GM19455 (cell line): ENCODE data around the gene SWAP70.
"Not testable (repeated sequence)": the region's sequence is repeated elsewhere in the genome, so short reads cannot be mapped to it uniquely, and the experiment has no call there.

Source experiments
- ATAC-seq: cut with Tn5 transposase; IDR thresholded peaks from one replicate; pipeline ENCODE4 v1.9.1; 2021; ENCODE audit not compliant: unreplicated experiment

Gene SWAP70

GRCh38 chr11:9663699-9664275 is at the start of gene SWAP70:
SWAP70 (plus strand) TSS chr11:9664077; CDS start chr11:9664180, 103 bp downstream.
- peak; percentile 82 for ATAC-seq

GRCh38 chr11:9615031-9615451 is 48.8 kb upstream of the SWAP70 start:
- no peak for ATAC-seq

- no peak for ATAC-seq
These were observed 47.7 kb upstream of the SWAP70 start for GRCh38 chr11:9616042-9616675.

DNA sequence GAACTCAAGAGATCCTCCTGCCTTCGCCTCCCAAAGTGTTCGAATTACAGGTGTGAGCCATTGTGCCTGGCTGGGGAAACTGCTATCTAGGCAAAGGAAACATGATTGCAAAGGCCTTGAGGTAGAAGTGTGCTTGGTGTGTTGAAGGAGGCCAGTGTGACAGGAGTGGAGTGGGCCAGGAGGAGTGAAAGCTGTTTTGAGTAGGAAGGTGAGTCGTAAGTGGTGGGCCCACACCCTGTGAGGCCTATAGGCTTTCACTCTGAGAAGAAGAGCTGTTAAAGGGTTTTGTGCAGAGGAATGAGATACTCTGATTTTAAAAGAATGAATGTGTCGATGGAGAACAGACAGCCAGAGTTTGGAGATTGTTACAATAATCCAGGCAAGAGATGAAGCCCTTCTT is 47.0 kb upstream of the SWAP70 start:
- no peak for ATAC-seq

GRCh38 chr11:9617940-9618339 is 45.9 kb upstream of the SWAP70 start:
- ATAC-seq: no peak

- no peak for ATAC-seq
These were observed 44.9 kb upstream of the SWAP70 start for GRCh38 chr11:9619004-9619403.

DNA sequence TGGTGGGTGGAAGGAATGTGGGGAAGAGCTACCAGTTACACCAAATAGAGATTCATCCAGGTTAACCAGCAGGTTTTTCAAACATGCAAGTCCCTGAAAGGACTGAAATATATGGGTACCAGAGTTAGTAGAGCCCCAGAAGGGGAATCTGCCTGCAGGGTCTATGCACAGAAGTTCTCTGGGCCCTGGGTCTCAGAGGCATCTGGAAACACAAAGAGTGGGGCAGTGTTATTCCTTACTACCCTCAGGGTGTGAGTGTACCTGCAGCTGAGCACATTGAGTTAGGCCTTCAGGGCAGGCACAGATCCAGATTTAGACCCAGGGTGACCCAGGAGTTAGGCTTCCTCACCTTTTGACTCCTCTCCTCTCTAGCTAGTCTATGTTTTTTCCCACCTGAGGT is 43.9 kb upstream of the SWAP70 start:
- ATAC-seq: no peak

DNA sequence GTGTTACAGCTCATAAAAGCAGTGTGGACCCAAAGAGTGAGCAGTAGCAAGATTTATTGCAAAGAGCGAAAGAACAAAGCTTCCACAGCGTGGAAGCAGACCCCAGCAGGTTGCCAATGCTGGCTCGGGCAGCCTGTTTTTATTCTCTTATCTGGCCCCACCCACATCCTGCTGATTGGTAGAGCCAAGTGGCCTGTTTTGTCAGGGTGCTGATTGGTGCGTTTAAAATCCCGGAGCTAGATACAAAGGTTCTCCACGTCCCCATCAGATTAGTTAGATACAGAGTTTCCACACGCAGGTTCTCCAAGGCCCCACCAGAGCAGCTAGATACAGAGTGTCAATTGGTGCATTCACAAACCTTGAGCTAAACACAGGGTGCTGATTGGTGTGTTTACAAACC is 41.5 kb upstream of the SWAP70 start:
- ATAC-seq: not testable (repeated sequence)

DNA sequence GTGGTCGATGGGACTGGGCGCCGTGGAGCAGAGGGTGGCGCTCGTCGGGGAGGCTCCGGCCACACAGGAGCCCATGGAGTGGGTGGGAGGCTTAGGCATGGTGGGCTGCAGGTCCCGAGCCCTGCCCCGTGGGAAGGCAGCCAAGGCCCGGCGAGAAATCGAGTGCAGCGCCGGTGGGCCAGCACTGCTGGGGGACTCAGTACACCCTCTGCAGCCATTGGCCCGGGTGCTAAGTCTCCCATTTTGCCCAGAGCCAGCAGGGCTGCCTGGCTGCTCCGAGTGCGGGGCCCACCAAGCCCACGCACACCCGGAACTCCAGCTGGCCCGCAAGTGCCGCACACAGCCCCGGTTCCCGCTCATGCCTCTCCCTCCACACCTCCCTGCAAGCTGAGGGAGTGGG is 40.8 kb upstream of the SWAP70 start:
- ATAC-seq: not testable (repeated sequence)

GRCh38 chr11:9624448-9624847 is 39.4 kb upstream of the SWAP70 start:
- ATAC-seq: no peak

DNA sequence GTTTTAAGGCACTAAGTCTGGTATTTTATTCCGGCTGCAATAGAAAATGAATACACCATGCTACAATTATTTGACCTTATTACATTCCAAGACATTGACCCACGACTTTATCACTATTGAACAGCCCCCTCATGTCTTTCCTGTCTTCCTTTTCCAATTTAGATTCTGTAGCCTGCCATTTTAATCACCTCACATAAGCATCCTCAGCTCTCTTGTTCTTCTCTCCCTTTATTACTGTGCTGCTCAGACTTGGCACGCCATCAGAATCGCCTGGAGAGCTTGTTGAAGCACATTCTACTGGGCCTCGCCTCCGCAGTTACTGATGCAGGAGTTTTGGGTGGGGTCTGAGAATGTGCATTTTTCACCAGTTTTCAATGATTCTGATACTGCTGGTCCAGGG is 38.7 kb upstream of the SWAP70 start:
- no peak for ATAC-seq

DNA sequence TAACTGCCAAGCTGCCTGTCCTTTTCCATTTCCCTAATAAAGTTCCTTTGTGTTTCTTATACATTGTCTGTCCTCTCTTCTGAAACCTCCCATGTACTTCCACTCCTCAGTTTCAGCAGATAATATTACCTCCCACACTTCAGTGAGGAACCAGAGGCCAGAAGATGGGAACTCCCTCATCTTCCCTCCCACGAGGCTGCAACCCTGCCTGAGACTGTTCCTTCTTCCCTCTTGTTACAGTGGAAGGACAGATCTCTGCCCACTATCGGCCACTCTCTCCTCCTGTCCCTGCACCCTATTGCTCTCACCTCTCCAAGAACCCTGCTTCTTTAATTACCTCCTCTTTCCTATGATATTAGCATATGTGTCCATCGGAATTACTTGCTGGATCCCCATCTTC is 38.1 kb upstream of the SWAP70 start:
- no peak for ATAC-seq

DNA sequence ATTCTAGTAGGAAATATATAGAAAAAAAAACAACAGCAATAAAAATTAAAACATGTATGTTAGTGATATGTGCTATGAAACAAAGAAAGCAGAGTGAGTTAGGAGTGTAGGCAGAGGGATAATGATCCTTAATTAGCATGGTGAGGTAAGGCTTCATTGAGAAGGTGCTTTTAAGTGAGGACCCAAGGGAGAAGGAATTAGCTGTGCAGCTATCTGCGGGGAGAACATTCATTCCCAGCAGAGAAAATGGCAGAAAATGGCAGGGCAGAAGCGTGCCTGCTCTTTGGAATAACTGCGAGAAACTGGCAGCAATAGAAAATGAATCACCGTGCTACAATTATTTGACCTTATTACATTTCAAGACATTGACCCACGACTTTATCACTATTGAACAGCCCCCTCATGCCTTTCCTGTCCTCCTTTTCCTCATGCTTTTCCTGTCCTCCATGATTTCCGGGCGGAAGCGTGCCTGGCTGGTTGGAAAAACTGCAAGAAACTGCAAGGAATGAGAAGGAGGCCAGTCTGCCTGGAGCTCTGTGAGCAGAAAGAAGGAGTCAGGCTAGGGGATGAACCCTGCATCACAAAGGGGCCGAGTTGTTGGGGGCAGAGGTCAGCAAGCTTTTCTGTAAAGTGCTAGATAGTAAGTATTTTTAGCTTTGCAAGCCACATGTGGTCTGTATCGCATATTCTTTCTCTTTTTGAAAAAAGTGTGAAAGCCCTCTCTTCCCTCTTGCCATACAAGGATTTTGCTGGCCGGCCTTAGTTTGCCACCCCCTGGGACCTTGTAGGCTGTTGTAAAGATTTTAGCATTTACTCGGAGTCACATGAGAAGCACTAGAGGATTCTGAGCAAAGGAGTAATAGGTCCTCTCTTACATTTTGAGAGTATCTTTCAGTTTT is 37.1 kb upstream of the SWAP70 start:
- no peak for ATAC-seq

DNA sequence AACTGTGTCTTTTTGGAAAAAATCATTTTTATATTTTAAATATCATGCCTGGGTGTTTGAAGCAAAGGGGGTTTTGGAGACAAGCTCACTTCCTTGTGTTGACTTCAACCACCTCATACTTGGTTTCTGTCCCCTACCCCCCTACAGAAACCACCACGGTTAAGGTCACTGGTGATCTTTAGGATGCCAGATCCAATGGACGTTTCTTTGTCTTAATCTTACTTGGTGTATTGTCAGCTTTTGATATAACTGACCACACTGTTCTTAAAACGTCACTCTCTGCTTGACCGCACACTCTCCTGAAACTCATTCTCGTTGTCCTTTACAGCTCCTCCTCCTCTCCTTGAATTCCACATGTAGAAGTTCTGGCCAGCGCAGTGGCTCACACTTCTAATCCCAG is 34.8 kb upstream of the SWAP70 start:
- ATAC-seq: no peak

DNA sequence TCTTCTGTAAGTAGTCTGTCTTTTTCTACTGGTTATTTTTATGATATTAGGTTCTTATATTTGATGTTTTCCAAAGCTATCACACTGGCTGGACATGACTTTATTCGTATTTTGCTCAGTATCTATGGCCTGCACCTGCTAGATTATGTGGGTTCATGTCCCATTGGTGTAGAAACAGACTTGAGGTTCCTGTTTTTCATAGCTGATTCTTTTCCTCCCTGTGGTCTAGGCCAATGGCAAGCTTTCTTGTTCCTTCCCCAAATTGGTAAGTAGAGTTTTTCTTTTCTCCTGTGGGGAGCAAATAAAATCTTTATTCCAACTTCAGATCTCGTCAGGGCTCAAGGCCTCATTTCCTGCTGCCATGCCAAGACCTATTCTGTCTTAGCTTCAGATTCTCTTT is 30.2 kb upstream of the SWAP70 start:
- ATAC-seq: no peak

- no peak for ATAC-seq
These were observed 27.2 kb upstream of the SWAP70 start for GRCh38 chr11:9636691-9637090.

DNA sequence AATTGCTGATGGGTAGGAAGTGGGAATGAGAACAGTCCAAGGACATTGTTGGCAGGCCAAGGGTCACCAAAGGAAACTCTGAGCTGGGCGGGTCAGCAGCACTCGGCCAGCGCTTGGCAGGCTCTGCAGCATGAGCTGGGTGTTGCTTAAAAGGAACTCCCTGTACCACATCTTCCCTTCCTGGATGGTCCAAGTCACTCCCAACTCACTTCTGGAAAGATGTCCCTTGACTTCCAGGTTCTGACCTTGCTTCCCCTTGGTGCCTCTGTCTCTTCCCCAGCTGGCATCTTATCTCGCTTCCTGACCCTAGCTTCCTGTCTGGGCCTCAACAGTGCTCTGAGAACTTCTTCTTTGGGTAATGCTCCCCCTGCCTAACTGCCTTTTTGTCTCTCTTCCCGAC is 24.8 kb upstream of the SWAP70 start:
- no peak for ATAC-seq

GRCh38 chr11:9639985-9640384 is 23.9 kb upstream of the SWAP70 start:
- no peak for ATAC-seq

DNA sequence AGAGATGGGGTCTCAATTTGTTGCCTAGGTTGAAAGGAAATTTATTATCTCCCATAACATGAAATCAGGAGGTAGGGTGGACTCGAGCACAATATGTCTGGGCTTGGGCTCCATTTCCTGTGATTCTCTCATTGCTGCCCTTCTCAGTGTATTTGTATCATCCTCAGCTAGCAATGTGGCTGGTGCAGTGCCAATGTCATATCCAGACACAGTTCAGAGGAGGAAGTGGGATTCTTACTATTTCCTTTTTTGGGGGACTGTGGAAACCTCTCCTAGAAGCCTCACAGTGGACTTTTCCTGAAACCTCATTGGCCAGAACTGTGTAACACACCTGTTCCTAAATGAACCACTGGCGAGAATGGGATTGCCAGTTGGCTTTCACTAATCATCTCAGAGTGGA is 21.0 kb upstream of the SWAP70 start:
- no peak for ATAC-seq

GRCh38 chr11:9643751-9644150 is 20.1 kb upstream of the SWAP70 start:
- no peak for ATAC-seq

DNA sequence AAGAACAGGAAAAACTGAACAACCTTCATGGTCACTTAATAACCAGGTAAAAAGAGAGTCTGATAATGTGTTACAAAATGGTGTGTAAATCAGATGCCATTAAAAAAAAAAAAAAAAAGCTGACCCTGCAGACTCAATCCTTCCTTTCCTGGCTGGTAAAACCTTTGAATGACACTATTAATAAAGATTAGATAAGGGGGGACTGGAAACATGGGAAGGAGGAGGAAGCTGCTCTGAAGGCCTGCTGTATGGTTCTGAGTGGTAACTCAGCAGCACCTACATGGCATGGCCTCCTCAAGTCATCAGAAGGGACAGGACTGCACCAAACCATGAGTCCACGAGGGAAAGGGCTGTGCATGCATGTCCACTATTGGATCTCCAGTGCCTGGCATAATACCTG is 18.0 kb upstream of the SWAP70 start:
- no peak for ATAC-seq

DNA sequence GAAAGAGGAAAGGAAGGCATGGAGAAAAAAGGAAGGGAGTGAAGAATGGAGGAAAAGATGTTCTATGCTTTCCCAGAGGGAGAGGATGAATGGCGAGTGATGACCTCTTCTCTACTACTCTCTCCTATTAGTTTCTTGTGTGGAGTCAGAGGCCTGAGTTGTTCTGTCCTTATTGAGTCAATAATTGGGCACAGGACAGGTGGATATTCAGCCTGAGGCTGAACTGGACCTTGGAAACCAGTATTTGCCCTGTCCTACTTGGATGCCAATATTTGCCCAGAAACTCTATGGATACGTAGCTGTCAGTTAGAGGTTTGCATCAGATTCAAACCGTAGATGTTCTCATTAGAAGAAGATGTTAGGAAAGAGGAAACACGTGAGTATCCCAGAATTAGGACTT is 17.6 kb upstream of the SWAP70 start:
- ATAC-seq: no peak
